ENCODE data around the gene TNS4.

TNS4 gene

GRCh38 chr17:40485851-40486521, 15.4 kb downstream of the TNS4 start:
- in situ Hi-C loops (cut with MboI; ENCODE audit: low sequenced_read_pairs): no loop called here
- Histone ChIP-seq H3K27me3 (ENCODE audit: low read depth) (no peaks in the 10 kb centered on the region), H3K9me3 (no peaks in the 10 kb centered on the region), H3K4me1 (no peaks in the 10 kb centered on the region), H3K36me3 (replicated peaks) (no peaks in the 10 kb centered on the region), H3K4me3 (no peak overlapping the region)
- DNase-seq (ENCODE audit: low spot score in 2 of 2): no peak

DNA sequence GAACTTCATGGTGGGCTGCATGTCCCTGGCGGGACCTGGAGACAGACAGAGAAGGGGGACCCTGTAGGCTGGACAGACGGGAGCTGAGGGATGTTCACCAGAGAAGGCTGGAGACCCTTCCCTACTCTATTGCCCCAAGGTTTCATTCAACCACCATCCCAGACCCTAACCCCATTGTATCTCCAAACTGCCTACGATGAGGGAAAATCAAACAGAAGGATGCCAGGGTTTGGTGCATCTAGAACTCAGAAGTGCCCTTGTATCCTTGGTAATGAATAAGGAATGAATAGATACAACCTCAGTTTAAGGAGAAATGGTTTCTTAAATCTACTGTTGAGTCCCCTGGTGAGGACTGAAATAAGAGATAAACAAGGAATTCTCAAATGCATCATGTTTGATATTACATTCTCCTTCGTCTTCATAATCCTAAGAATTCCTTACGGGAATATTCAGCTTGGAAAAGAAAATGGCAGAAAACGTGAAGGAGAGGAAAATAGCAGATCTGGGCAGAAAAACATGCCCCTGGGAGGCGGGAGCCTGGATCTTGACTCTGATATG, 16.4 kb downstream of the TNS4 start:
- in situ Hi-C loops (cut with MboI; ENCODE audit: low sequenced_read_pairs): no loop called here
- no peaks in the 10 kb centered on the region for H3K27me3 ChIP-seq (ENCODE audit: low read depth)
- H3K9me3 ChIP-seq: no peaks in the 10 kb centered on the region
- H3K4me1 ChIP-seq: no peaks in the 10 kb centered on the region
- H3K36me3 ChIP-seq (replicated peaks): no peaks in the 10 kb centered on the region
- H3K4me3 ChIP-seq: no peak overlapping the region
- DNase-seq (ENCODE audit: low spot score in 2 of 2): no peak

DNA sequence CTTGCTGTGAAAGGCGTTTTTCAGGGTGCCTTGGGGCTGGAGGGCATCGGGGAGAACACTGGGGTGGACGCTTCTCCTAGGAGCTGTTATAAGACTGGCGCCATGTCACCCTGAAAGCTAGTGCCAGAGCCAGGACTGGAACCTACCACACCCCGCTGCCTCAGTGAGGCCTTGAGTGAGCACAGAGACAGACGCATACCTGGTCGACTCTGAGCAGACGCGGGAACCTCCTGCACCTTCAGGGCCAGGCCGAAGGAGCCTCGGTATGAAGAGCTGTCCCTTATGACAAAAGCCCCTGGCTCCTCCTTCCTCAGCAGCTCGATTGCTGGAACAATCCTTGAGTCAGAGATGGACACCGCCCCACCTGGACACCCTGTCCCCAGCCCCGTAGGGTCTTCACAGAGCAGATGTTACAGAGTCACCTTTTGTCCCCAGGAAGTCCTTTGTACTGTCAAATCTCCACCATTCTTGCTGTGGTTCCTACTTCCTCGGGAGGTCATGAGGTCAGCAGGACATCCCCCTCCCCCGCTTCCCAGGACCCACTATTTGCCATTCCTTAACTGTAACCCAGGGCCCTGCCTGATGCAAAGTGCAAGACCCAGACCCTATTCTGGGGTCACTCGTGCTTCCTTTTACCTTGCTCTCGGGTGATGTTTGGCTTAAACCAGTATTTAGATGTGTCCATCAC, 17.0 kb downstream of the TNS4 start:
- Histone ChIP-seq H3K9me3 (no peaks in the 10 kb centered on the region), H3K27me3 (ENCODE audit: low read depth) (no peaks in the 10 kb centered on the region), H3K4me1 (no peaks in the 10 kb centered on the region), H3K36me3 (replicated peaks) (no peaks in the 10 kb centered on the region), H3K4me3 (no peak overlapping the region)
- in situ Hi-C loops (cut with MboI; ENCODE audit: low sequenced_read_pairs): no loop called here
- DNase-seq (ENCODE audit: low spot score in 2 of 2): no peak

DNA sequence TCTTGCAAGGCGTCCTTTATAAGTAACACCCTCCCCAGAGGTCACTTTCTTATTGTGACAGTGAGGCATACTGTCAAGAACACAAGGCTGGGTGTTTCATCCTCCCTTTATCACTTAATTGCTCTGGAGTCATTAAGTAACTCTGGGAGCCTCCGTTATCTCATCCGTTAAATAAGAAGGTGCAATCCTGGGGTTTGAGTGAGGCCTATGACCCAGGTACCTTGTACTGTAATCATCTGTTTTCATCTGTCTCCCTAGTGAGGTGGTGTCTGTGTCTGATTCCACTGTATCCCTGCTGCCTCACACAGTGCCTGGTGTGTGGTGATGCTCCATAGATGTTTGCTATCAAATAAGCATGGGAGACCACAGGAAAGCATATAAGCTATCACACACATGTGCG, 17.7 kb downstream of the TNS4 start:
- Histone ChIP-seq H3K36me3 (replicated peaks) (no peaks in the 10 kb centered on the region), H3K4me1 (no peaks in the 10 kb centered on the region), H3K27me3 (ENCODE audit: low read depth) (no peaks in the 10 kb centered on the region), H3K4me3 (no peak overlapping the region), H3K9me3 (no peaks in the 10 kb centered on the region)
- DNase-seq (ENCODE audit: low spot score in 2 of 2): no peak
- in situ Hi-C loops (cut with MboI; ENCODE audit: low sequenced_read_pairs): no loop called here

DNA sequence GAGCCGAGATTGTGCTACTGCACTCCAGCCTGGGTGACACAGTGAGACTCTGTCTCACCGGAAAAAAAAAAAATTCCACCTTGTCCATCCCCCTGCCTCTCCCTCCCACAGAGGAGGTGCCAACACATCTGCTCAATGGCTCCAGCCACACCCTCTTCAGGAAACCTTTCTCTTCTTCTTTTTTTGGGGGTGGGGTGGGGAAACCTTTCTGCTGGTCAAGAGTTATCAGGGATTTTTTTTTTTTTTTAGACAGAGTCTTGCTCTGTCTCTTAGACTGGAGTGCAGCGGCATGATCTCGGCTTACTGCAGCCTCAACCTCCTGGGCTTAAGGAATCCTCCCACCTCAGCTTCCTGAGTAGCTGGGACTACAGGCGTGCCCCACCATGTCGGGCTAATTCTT, 18.7 kb downstream of the TNS4 start:
- H3K4me1 ChIP-seq: no peaks in the 10 kb centered on the region
- H3K9me3 ChIP-seq: no peaks in the 10 kb centered on the region
- H3K4me3 ChIP-seq: no peak overlapping the region
- in situ Hi-C loops (cut with MboI; ENCODE audit: low sequenced_read_pairs): no loop called here
- no peak for DNase-seq (ENCODE audit: low spot score in 2 of 2)
- H3K27me3 ChIP-seq (ENCODE audit: low read depth): no peaks in the 10 kb centered on the region
- H3K36me3 ChIP-seq (replicated peaks): no peaks in the 10 kb centered on the region

- DNase-seq (ENCODE audit: low spot score in 2 of 2): no peak
- no peaks in the 10 kb centered on the region for H3K27me3 ChIP-seq (ENCODE audit: low read depth)
- no peaks in the 10 kb centered on the region for H3K9me3 ChIP-seq
- H3K4me1 ChIP-seq: no peaks in the 10 kb centered on the region
- in situ Hi-C loops (cut with MboI; ENCODE audit: low sequenced_read_pairs): no loop called here
- H3K36me3 ChIP-seq (replicated peaks): no peaks in the 10 kb centered on the region
- H3K4me3 ChIP-seq: no peak overlapping the region
Observed at GRCh38 chr17:40481106-40481505, 20.3 kb downstream of the TNS4 start.

GRCh38 chr17:40480501-40481003, 20.9 kb downstream of the TNS4 start:
- DNase-seq (ENCODE audit: low spot score in 2 of 2): no peak
- 0 out of 2 replicates have a peak, but pooled peaks cover 3% of the 10 kb centered on the region for H3K4me1 ChIP-seq
- H3K4me3 ChIP-seq: no peak overlapping the region

GRCh38 chr17:40479754-40480480, 21.5 kb downstream of the TNS4 start:
- no peak for DNase-seq (ENCODE audit: low spot score in 2 of 2)
- 0 out of 2 replicates have a peak, but pooled peaks cover 3% of the 10 kb centered on the region for H3K4me1 ChIP-seq
- H3K4me3 ChIP-seq: no peak overlapping the region
- no peaks in the 10 kb centered on the region for H3K27me3 ChIP-seq (ENCODE audit: low read depth)
- H3K9me3 ChIP-seq: no peaks in the 10 kb centered on the region
- no peaks in the 10 kb centered on the region; the same call in 1 of the 2 replicates for H3K36me3 ChIP-seq (replicated peaks)
- in situ Hi-C loops (cut with MboI; ENCODE audit: low sequenced_read_pairs): no loop called here

More at GRCh38 chr17:40480501-40481003, 20.9 kb downstream of the TNS4 start:
- in situ Hi-C loops (cut with MboI; ENCODE audit: low sequenced_read_pairs): no loop called here
- Histone ChIP-seq H3K9me3 (no peaks in the 10 kb centered on the region), H3K36me3 (replicated peaks) (no peaks in the 10 kb centered on the region; the same call in 1 of the 2 replicates), H3K27me3 (ENCODE audit: low read depth) (no peaks in the 10 kb centered on the region)

DNA sequence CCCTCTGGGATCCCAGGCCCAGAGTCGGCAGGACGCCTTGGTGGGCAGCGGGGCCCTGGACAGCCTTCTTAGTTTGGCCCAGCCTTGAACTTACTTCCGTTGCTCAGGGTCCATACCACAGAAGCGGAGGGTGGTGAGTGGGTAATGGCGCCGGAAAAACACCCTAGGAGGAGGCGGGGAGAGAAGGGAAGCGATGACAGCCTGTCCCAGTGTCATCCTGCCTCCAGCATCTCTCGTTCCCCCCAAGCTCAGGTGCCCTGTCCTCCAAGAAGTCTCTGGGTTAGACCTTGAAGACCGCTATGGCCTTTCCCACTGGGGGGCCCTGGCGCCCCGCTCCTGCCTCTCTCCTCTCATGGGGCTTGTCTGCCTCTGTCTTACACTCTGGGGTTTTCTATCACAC, 22.9 kb downstream of the TNS4 start:
- in situ Hi-C loops (cut with MboI; ENCODE audit: low sequenced_read_pairs): no loop called here
- Histone ChIP-seq H3K27me3 (ENCODE audit: low read depth) (no peaks in the 10 kb centered on the region), H3K4me1 (0 out of 2 replicates have a peak, but pooled peaks cover 3% of the 10 kb centered on the region), H3K4me3 (no peak overlapping the region), H3K36me3 (replicated peaks) (no peaks in the 10 kb centered on the region; the same call in 1 of the 2 replicates), H3K9me3 (no peaks in the 10 kb centered on the region)
- no peak for DNase-seq (ENCODE audit: low spot score in 2 of 2)

DNA sequence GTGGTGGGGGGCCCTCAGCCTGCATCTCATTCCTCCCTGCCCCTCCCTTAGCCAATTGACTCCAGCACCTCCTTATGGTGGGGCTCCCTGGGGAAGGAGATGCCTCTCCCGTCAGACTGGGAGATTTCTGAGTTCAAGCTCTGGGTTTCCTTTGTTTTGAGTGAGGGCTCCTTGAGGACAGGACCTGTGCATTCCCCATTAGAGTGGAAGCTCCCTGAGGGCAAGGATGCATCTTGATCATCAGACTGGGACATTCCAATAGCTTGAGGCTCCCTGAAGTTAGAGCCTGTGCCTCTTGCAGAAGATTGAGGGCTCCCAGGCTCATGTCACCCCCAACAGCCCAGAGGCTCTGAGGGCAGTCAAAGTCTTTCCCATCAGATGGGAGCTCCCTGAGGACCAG, 23.6 kb downstream of the TNS4 start:
- Histone ChIP-seq H3K4me1 (0 out of 2 replicates have a peak, but pooled peaks cover 3% of the 10 kb centered on the region), H3K36me3 (replicated peaks) (no peaks in the 10 kb centered on the region; the same call in 1 of the 2 replicates), H3K27me3 (ENCODE audit: low read depth) (no peaks in the 10 kb centered on the region), H3K4me3 (no peak overlapping the region), H3K9me3 (no peaks in the 10 kb centered on the region)
- DNase-seq (ENCODE audit: low spot score in 2 of 2): no peak
- in situ Hi-C loops (cut with MboI; ENCODE audit: low sequenced_read_pairs): no loop called here

DNA sequence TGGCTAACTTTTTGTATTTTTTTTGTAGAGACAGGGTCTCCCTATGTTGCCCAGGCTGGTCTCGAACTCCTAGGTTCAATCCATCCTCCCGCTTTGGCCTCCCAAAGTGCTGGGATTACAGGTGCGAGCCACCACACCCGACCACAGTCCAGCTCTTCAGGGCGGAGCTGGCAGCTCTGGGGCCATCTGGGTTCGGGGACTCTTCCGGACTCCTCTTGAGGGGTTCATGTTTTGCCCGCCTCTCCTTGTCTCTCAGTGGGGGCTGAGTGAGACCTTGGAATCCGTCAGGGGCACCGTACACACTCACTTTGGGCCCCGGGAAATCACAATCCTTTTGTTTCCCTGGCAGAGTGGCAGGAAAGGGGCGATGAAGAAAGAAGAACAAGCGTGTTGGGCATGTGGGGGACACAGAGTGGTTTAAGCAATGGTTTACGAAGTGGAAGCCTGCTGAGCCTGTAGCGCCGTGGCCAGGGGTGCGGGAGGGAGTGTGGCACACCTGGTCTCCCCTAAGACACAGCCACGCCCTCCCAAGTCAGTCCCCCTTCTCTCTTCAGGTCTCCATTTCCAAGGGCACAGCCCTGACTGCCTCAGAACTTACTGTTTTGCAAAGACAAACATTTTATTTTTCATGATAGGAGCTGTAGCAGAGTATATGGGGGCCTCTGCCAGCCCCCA, 26.1 kb downstream of the TNS4 start:
- no peaks in the 10 kb centered on the region for H3K9me3 ChIP-seq
- no peaks in the 10 kb centered on the region; the same call in 1 of the 2 replicates for H3K36me3 ChIP-seq (replicated peaks)
- H3K4me1 ChIP-seq: 0 out of 2 replicates have a peak, but pooled peaks cover 3% of the 10 kb centered on the region
- no peaks in the 10 kb centered on the region for H3K27me3 ChIP-seq (ENCODE audit: low read depth)
- H3K4me3 ChIP-seq: no peak overlapping the region
- DNase-seq (ENCODE audit: low spot score in 2 of 2): no peak
- in situ Hi-C loops (cut with MboI; ENCODE audit: low sequenced_read_pairs): no loop called here

DNA sequence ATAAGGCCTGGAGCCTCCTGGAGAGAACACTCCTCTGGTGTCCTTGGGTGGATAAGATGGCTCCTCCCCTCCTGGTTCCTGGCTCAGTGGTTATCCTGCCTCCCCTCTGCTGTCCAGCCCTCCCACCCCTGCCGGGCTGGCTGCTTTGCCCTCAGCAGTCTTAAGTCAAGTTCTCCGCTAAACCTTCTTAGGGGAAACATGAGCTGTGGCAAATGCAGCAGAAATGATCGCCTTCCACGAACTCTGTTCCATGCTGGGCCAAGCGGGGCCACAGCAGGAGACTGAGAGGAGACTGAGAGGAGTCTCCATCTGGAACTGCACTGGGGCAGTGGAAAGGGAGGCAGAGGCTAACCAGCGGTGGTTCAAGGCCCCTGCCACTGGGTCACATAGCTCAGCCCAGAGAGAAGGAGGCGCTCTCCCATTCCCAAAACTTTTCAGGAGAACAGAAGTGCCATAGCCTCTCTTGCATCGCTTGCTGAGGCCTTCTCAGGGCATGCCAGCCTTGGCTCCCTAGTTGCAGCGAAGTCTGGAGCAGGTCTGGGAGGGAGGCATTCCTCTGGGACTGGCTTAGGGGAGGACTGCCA, 26.9 kb downstream of the TNS4 start:
- Histone ChIP-seq H3K9me3 (no peaks in the 10 kb centered on the region), H3K4me3 (no peak overlapping the region), H3K36me3 (replicated peaks) (no peaks in the 10 kb centered on the region; the same call in 1 of the 2 replicates), H3K4me1 (0 out of 2 replicates have a peak, but pooled peaks cover 3% of the 10 kb centered on the region), H3K27me3 (ENCODE audit: low read depth) (no peaks in the 10 kb centered on the region)
- no peak for DNase-seq (ENCODE audit: low spot score in 2 of 2)
- in situ Hi-C loops (cut with MboI; ENCODE audit: low sequenced_read_pairs): no loop called here
